K562 (cell line): ENCODE data around the gene CD300A. TPM values are rescaled to one million over a fixed set of nuclear protein-coding genes. Genes with fewer than 3 reads are reported as not detected.

ENCODE experiments used
- ATAC-seq: fragments of 200-7000 bp; cut with Tn5 transposase; 3 replicates; pipeline ENCODE4 v1.9.1; 2020; ENCODE audit warnings: moderate library complexity
- BruUV-seq: library from RNA; stranded (reverse); fragments of 400-500 nt; replicated peaks from 2 replicates; lab custom pipeline; 2021; lab: Mats Ljungman, UMichigan
- CTCF ChIA-PET: fragments of 300-600 bp; formaldehyde crosslinking; extraction: SDS; loops from one replicate; lab custom pipeline; 2021; ENCODE audit warnings: low intra/inter-chr PET ratio; lab: Yijun Ruan, JAX
- POLR2A ChIA-PET: fragments of 300-600, 350-650 bp; sonication (Branson Sonifier 250); formaldehyde crosslinking; extraction: SDS; loops from one replicate; lab custom pipeline; 2021; ENCODE audit warnings: antibody characterized with exemption, inconsistent platforms; lab: Yijun Ruan, JAX
- DNase-seq, 4 experiments: peaks; one replicate each; pipeline versions ENCODE4 v3.0.0 to v3.0.0-alpha.2; 2011 to 2018; ENCODE audit warnings: low spot score in 3 of 4, mixed read lengths in 3 of 4; ENCODE audit errors: extremely low read depth in 1 of 4
- FAIRE-seq: peaks from 2 replicates; lab custom pipeline; 2011; peaks lifted over from hg19 to GRCh38; lab: Jason Lieb, UNC
- H2AFZ ChIP-seq: 2 replicates; pipeline ENCODE4 v1.6.0; 2011; ENCODE audit warnings: low read depth, low read length, control low read depth, inconsistent platforms
- H3K27ac ChIP-seq: fragments of 200-600 bp; 3 replicates; pipeline ENCODE4 v1.8.0; 2011; ENCODE audit warnings: low read depth, mild to moderate bottlenecking, control low read depth, inconsistent platforms, low read length, moderate library complexity, mixed read lengths; ENCODE audit errors: extremely low read depth
- H3K27me3 ChIP-seq, 2 experiments: fragments of 300-600 bp in 1 of 2; 2 replicates in 1 of 2; 3 replicates in 1 of 2; pipeline versions ENCODE4 v1.6.0 to v1.8.0; 2011; ENCODE audit warnings: inconsistent platforms in 2 of 2, low read length in 2 of 2, mild to moderate bottlenecking in 1 of 2, mixed read lengths in 1 of 2, moderate library complexity in 1 of 2; ENCODE audit not compliant: control insufficient read depth in 2 of 2, insufficient read depth in 2 of 2
- H3K36me3 ChIP-seq: fragments of 300-600 bp; 3 replicates; pipeline ENCODE4 v1.8.0; 2011; ENCODE audit warnings: mild to moderate bottlenecking, low read length, inconsistent platforms; ENCODE audit not compliant: control insufficient read depth, insufficient read depth
- H3K4me1 ChIP-seq, 2 experiments: fragments of 200-600 bp in 1 of 2; replicated peaks in 1 of 2; 2 replicates in 1 of 2; 3 replicates in 1 of 2; pipeline versions ENCODE4 v1.5.1 to v1.8.0; 2011; ENCODE audit warnings: inconsistent platforms in 2 of 2, low read length in 2 of 2, mild to moderate bottlenecking in 1 of 2, mixed read lengths in 1 of 2, moderate library complexity in 1 of 2; ENCODE audit not compliant: control insufficient read depth in 2 of 2, insufficient read depth in 2 of 2
- H3K4me2 ChIP-seq: 2 replicates; pipeline ENCODE4 v1.6.1; 2011; ENCODE audit warnings: low read length, control low read depth, inconsistent platforms, mixed read lengths; ENCODE audit not compliant: insufficient read depth
- H3K4me3 ChIP-seq: fragments of 200-600 bp; sonication (generic), shearing (Covaris generic); 2 replicates; pipeline ENCODE4 v1.5.1; 2016; ENCODE audit warnings: control low read depth, inconsistent platforms
- H3K79me2 ChIP-seq: fragments of 200-600 bp; 3 replicates; pipeline ENCODE4 v1.8.0; 2011; ENCODE audit warnings: low read length, inconsistent platforms; ENCODE audit not compliant: control insufficient read depth, insufficient read depth
- H3K9ac ChIP-seq, 2 experiments: 2 replicates each; pipeline versions ENCODE4 v1.6.0 to v1.6.1; 2011; ENCODE audit warnings: low read depth in 2 of 2, low read length in 2 of 2, control low read depth in 1 of 2, inconsistent platforms in 1 of 2, mild to moderate bottlenecking in 1 of 2, mixed read lengths in 1 of 2; ENCODE audit not compliant: insufficient read depth in 1 of 2
- H3K9me1 ChIP-seq: one replicate; pipeline ENCODE4 v1.6.0; 2011; ENCODE audit warnings: inconsistent platforms, mild to moderate bottlenecking, low read length, moderate library complexity; ENCODE audit not compliant: control insufficient read depth, insufficient read depth
- H3K9me3 ChIP-seq: replicated peaks from 2 replicates; pipeline ENCODE4 v1.5.1; 2011; ENCODE audit warnings: low read depth, low read length, inconsistent platforms; ENCODE audit not compliant: control insufficient read depth, insufficient read depth
- H4K20me1 ChIP-seq: replicated peaks from 2 replicates; pipeline ENCODE4 v1.6.1; 2011; ENCODE audit warnings: low read length, inconsistent platforms, mixed read lengths; ENCODE audit not compliant: control insufficient read depth, insufficient read depth
- SOX6 ChIP-seq: fragments of 450-650 bp; IDR thresholded peaks from 2 replicates; pipeline ENCODE4 v1.6.1; 2014; ENCODE audit warnings: mild to moderate bottlenecking
- TRIM24 ChIP-seq, 2 experiments: fragments of 450-650 bp; IDR thresholded peaks; 2 replicates each; pipeline ENCODE4 v1.6.1; 2016
- ZC3H8 ChIP-seq: fragments of 450-650 bp; IDR thresholded peaks from 2 replicates; pipeline ENCODE4 v1.6.1; 2017
- ZNF316 ChIP-seq: fragments of 450-650 bp; IDR thresholded peaks from 2 replicates; pipeline ENCODE4 v1.6.1; 2016
- ZNF551 ChIP-seq: fragments of 250-450 bp; sonication (Bioruptor Pico); IDR thresholded peaks from 2 replicates; pipeline ENCODE4 v1.5.0; 2021; ENCODE audit warnings: mild to moderate bottlenecking, moderate library complexity
- WGBS: fragments of 100-300 bp; shearing (Covaris generic); methylation state at CpG from one replicate; pipeline ENCODE4 v1.1.6; 2016; ENCODE audit warnings: low coverage, mixed read lengths; ENCODE audit not compliant: insufficient coverage; ENCODE audit errors: missing lambda C conversion rate; 5-methylcytosine and 5-hydroxymethylcytosine counted together
- in situ Hi-C: fragments of 300-500 bp; cut with MboI; formaldehyde crosslinking; loops from 4 replicates; pipeline ENCODE4 v1.15.0; 2018; ENCODE audit warnings: inconsistent platforms, mixed read lengths
- intact Hi-C: fragments of 100-400 bp; cut with micrococcal nuclease; formaldehyde crosslinking; loops from 2 replicates; pipeline ENCODE4 v1.14.2; 2022
- polyA plus RNA-seq, 8 experiments: library from polyadenylated mRNA; depleted of rRNA in 4 of 8; stranded (reverse) in 5 of 8; unstranded in 3 of 8; fragments of >200 nt; fragmentation: Nextera tagmentation in 2 of 8; fragmentation: Illumina TruSeq in 1 of 8; extraction: Ambion mirVana in 2 of 8; extraction: Trizol in 1 of 8; gene quantifications; 2 replicates each; pipeline versions ENCODE4 v1.2.1 to v1.2.3, GENCODE V29; 2011 to 2014; ENCODE audit warnings: inconsistent platforms in 1 of 8, missing spikeins in 1 of 8
- total RNA-seq, 7 experiments: library from RNA; depleted of rRNA in 6 of 7; stranded (reverse); fragments of >200 nt in 6 of 7; fragmentation: Illumina TruSeq in 2 of 7; extraction: Trizol in 2 of 7; gene quantifications; 2 replicates each; pipeline versions ENCODE4 v1.2.1 to v1.2.3, GENCODE V29; 2011 to 2021; ENCODE audit warnings: low replicate concordance in 1 of 7
- TF ChIP-seq, protein P1 (sequence below), 2 experiments: fragments of 450-650 bp; formaldehyde crosslinking in 1 of 2; IDR thresholded peaks; 2 replicates each; pipeline versions ENCODE4 v1.4.0 to v1.6.1; 2014 to 2020; ENCODE audit warnings: mild to moderate bottlenecking in 2 of 2, borderline replicate concordance in 1 of 2, low read depth in 1 of 2

Gene CD300A
- total and polyA plus RNA-seq, 9 of the 15 experiments (the other 6 are each of a cell fraction or from before 2014, with no cell fraction given) = 0.21 to 1.7 (median 0.41) TPM; not detected in 1

DNA sequence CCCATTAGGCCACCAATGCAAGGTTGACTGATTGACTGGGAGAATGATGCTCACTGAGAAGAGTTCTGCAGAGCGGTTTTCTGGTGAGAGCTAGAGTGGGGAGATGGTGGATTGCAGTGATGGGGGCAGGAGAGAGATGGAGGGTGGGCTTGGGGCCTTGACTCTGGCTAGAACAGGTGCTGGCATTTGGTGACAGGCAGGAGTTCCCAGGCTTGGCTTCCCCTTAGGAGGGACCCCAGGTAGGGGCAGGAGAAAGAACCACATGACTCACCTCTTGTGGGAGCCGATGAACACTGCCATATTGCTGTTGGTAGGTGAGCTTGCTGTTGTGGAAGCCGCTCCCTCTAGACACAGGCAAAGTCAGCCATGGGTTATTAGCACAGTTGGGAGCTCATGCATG is 56.9 kb downstream of the CD300A start:
- intact Hi-C loops (no loop called here), in situ Hi-C loops (no loop called here)
- Histone ChIP-seq H3K79me2 (no peaks in the 10 kb centered on the region), H3K27me3 (peaks cover 15 to 63% of the 10 kb centered on the region in 2 experiments; a peak in 3 of 5 replicates), H3K27ac (no peak overlapping the region), H3K4me2 (no peak overlapping the region), H3K4me3 (no peak overlapping the region), H2AFZ (no peak overlapping the region), H3K36me3 (no peaks in the 10 kb centered on the region), H4K20me1 (no peaks in the 10 kb centered on the region), H3K9ac (no peak overlapping the region), H3K9me1 (no peaks in the 10 kb centered on the region), H3K4me1 (no peaks in the 10 kb centered on the region), H3K9me3 (no peaks in the 10 kb centered on the region)
- FAIRE-seq = no peak
- ChIA-PET CTCF (no interaction called here), POLR2A (no interaction called here)
- no peak for DNase-seq
- TF ChIP-seq TRIM24 (IDR thresholded peaks at IDR 0.05) = no peak
- no peak for TF ChIP-seq ZNF551 (CRISPR knock-in tag)
- no peak for TF ChIP-seq ZC3H8
- TF ChIP-seq SOX6 = no peak
- no peak for TF ChIP-seq ZNF316
- WGBS = 3% methylated on average over 3 of the region's 3 CpGs
- no TSS peak for BruUV-seq
- no peak for ATAC-seq

DNA sequence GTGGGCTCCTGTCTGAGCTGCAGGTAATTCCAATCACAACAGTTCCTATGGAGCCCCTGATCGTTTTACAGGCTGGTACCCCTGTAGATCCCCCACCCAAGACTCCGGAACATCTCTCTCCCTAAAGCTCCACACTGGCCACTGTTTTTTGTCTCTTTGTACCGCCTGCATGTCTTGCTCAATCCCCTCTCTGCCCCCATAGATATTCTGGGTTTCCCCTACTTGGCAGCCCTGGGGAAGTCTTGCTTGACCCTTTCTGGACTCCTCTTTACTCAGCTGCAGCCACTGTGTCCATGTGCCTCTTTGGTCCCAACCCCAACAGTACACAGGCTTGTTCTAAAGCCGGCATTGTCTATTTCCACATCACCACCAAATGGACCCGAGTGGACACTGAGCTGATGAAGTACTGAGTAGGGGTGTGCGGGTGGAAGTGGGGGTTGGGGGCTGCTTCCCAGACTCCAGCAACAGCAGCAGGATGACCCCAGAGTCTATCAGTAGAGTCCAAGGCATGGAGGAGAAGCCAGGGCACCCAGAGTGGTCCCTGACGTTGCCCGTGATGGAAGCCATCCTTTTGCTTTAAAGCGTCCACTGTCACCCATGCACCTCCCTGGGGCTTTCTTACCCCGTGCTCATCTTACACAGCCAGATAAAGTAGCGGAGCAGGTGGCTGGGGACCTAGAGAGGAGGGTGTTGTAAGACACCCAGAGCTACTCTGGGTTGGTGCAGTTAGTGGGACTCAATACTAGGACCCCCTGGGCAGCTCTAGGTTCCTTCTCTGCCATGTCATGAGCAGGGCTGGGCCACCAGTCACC is 58.4 kb downstream of the CD300A start:
- H3K4me1 ChIP-seq = no peaks in the 10 kb centered on the region
- H3K27me3 ChIP-seq = peaks cover 15 to 76% of the 10 kb centered on the region in 2 experiments; a peak in 3 of 5 replicates
- no peak overlapping the region for H2AFZ ChIP-seq
- H3K4me3 ChIP-seq = no peak overlapping the region
- no peaks in the 10 kb centered on the region for H3K9me1 ChIP-seq
- H3K79me2 ChIP-seq = no peaks in the 10 kb centered on the region
- H3K9me3 ChIP-seq = no peaks in the 10 kb centered on the region
- ChIA-PET POLR2A (interaction anchor here (0.6 kb wide), 1 partner anchor 86 kb away, joined by 3 read pairs; no protein-coding TSS in a partner anchor), CTCF (no interaction called here)
- no peak for FAIRE-seq
- TF ChIP-seq, protein P1, sequence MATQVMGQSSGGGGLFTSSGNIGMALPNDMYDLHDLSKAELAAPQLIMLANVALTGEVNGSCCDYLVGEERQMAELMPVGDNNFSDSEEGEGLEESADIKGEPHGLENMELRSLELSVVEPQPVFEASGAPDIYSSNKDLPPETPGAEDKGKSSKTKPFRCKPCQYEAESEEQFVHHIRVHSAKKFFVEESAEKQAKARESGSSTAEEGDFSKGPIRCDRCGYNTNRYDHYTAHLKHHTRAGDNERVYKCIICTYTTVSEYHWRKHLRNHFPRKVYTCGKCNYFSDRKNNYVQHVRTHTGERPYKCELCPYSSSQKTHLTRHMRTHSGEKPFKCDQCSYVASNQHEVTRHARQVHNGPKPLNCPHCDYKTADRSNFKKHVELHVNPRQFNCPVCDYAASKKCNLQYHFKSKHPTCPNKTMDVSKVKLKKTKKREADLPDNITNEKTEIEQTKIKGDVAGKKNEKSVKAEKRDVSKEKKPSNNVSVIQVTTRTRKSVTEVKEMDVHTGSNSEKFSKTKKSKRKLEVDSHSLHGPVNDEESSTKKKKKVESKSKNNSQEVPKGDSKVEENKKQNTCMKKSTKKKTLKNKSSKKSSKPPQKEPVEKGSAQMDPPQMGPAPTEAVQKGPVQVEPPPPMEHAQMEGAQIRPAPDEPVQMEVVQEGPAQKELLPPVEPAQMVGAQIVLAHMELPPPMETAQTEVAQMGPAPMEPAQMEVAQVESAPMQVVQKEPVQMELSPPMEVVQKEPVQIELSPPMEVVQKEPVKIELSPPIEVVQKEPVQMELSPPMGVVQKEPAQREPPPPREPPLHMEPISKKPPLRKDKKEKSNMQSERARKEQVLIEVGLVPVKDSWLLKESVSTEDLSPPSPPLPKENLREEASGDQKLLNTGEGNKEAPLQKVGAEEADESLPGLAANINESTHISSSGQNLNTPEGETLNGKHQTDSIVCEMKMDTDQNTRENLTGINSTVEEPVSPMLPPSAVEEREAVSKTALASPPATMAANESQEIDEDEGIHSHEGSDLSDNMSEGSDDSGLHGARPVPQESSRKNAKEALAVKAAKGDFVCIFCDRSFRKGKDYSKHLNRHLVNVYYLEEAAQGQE (IDR thresholded peaks at IDR 0.05; ENCODE audit: borderline replicate concordance) = no peak
- TF ChIP-seq, protein P1 (CRISPR knock-in tag; IDR thresholded peaks at IDR 0.05; ENCODE audit: low read depth) = no peak
- H4K20me1 ChIP-seq = no peaks in the 10 kb centered on the region
- H3K36me3 ChIP-seq = no peaks in the 10 kb centered on the region
- in situ Hi-C loops = no loop called here
- BruUV-seq = no TSS peak
- WGBS = 3% methylated on average over 11 of the region's 11 CpGs
- H3K4me2 ChIP-seq = no peak overlapping the region
- intact Hi-C loops = no loop called here
- no peak for ATAC-seq
- no peak overlapping the region for H3K27ac ChIP-seq
- no peak for DNase-seq
- no peak overlapping the region for H3K9ac ChIP-seq
